Uterus (tissue), 2 donors: ENCODE results near the gene RTCA.

Experiments
- POLR2A ChIP-seq, 2 donors: fragments of 450-650 bp; IDR thresholded peaks; one replicate each; pipeline ENCODE4 v1.6.1; 2016; ENCODE audit warnings: antibody characterized with exemption in 2 of 2, mild to moderate bottlenecking in 1 of 2, moderate library complexity in 1 of 2
- TF ChIP-seq, protein P1 (sequence below), 4 experiments: fragments of 200-600 bp in 2 of 4; fragments of 450-650 bp in 2 of 4; sonication (generic) in 2 of 4; IDR thresholded peaks; one replicate each; pipeline ENCODE4 v1.5.1; 2016 to 2019; ENCODE audit warnings: antibody characterized with exemption in 4 of 4, mild to moderate bottlenecking in 2 of 4, moderate library complexity in 1 of 4

- no peak for TF ChIP-seq POLR2A (IDR thresholded peaks at IDR 0.05)
- TF ChIP-seq, protein P1, sequence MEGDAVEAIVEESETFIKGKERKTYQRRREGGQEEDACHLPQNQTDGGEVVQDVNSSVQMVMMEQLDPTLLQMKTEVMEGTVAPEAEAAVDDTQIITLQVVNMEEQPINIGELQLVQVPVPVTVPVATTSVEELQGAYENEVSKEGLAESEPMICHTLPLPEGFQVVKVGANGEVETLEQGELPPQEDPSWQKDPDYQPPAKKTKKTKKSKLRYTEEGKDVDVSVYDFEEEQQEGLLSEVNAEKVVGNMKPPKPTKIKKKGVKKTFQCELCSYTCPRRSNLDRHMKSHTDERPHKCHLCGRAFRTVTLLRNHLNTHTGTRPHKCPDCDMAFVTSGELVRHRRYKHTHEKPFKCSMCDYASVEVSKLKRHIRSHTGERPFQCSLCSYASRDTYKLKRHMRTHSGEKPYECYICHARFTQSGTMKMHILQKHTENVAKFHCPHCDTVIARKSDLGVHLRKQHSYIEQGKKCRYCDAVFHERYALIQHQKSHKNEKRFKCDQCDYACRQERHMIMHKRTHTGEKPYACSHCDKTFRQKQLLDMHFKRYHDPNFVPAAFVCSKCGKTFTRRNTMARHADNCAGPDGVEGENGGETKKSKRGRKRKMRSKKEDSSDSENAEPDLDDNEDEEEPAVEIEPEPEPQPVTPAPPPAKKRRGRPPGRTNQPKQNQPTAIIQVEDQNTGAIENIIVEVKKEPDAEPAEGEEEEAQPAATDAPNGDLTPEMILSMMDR (IDR thresholded peaks at IDR 0.05) = no peak
Observed at GRCh38 chr1:100299521-100300222, 33.7 kb downstream of the RTCA start.
